MM.1S (cell line): ENCODE measurements around the gene FBXO48.

Source experiments
- EZH2phosphoT487 ChIP-seq: fragments of 300-600 bp; sonication (generic); IDR thresholded peaks from 2 replicates; pipeline ENCODE4 v1.6.1; 2018; ENCODE audit warnings: antibody characterized with exemption, low read length
- TF ChIP-seq, protein P1 (sequence below): fragments of 300-600 bp; sonication (generic); IDR thresholded peaks from 2 replicates; pipeline ENCODE4 v1.5.1; 2016; ENCODE audit warnings: antibody characterized with exemption, low read length, mixed read lengths

DNA sequence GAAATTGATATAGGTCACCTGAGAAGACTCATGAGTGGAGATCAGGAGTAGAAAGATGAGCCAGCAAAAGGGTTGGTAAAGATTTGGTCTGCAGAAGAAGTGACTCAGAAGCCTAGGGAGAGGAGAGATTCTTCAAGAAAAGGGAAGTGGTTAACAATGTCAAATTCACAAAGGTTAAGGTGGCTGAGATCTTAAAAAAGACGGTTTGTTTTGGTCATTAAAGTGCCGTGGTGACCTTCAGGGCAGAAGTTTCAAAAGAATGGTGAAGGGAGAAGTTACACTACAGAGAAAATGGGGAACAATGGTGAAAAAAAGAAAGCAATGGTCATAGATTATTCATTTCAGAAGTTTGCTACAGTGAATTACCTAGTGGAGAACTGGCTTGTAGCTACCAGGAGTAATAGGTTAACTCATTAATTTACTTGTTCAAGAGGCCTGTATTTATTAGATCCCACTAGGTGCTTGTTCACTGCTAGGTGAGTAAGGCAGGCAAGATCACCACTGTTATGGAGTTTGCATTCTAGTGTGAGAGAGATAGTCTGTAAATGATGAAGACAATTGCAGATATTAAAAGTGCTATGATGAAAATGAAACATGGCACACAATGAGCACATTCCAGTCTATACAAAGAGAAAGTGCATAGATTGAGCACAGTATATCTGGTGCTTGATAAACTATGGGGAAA lies 43.0 kb downstream of the FBXO48 start:
- TF ChIP-seq, protein P1, sequence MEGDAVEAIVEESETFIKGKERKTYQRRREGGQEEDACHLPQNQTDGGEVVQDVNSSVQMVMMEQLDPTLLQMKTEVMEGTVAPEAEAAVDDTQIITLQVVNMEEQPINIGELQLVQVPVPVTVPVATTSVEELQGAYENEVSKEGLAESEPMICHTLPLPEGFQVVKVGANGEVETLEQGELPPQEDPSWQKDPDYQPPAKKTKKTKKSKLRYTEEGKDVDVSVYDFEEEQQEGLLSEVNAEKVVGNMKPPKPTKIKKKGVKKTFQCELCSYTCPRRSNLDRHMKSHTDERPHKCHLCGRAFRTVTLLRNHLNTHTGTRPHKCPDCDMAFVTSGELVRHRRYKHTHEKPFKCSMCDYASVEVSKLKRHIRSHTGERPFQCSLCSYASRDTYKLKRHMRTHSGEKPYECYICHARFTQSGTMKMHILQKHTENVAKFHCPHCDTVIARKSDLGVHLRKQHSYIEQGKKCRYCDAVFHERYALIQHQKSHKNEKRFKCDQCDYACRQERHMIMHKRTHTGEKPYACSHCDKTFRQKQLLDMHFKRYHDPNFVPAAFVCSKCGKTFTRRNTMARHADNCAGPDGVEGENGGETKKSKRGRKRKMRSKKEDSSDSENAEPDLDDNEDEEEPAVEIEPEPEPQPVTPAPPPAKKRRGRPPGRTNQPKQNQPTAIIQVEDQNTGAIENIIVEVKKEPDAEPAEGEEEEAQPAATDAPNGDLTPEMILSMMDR, result no peak
- TF ChIP-seq EZH2phosphoT487, result no peak
